ENCODE results near the gene MMP12. TPM values are rescaled to one million over a fixed set of nuclear protein-coding genes. Genes with fewer than 3 reads are reported as not detected.
"Not testable (repeated sequence)": the region's sequence is repeated elsewhere in the genome, so short reads cannot be mapped to it uniquely, and the experiment has no call there.

The MMP12 gene
- total RNA-seq, 1 experiment from 2014 or later, result not detected

DNA sequence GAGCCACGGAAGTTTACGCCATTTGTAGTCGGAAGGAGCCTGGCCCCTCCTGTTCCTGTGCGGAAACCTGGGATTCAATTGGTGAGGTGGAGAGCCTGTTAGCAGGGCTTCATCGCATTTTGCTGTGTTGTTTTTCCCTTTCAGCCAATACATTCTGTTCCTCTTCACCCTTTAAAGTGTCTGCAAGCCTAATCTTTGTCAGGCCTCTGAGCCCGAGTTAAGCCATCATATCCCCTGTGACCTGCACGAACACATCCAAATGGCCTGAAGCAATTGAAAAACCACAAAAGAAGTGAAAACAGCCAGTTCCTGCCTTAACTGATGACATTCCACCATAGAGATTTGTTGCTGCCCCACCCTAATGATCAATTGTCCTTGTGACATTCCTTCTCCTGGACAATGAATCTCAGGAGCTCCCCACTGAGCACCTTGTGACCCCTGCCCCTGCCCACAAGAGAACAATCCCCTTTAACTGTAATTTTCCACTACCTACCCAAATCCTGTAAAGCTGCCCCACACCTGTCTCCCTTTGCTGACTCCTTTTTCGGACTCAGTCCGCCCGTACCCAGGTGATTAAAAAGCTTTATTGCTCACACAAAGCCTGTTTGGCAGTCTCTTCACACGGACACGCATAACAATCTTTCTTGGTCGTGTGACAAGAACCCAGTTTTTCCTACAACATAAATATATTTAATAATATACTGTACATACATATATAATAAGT lies 37.1 kb upstream of the MMP12 start:
- ATAC-seq (no peak), DNase-seq (ENCODE audit: low read depth, low spot score) (no peak)
- ChIA-PET POLR2A (no interaction called here), CTCF (no interaction called here)
- H3K9me3 ChIP-seq (ENCODE audit: control insufficient read depth, insufficient read depth, low read depth, low read length), result no peaks in the 10 kb centered on the region
- no peak overlapping the region for H3K4me3 ChIP-seq (ENCODE audit: low read depth in 2 of 2, low read length in 2 of 2)
- BruUV-seq (replicated peaks), result no TSS peak
- no peak overlapping the region for H3K27ac ChIP-seq (ENCODE audit: low read length)
- H3K27me3 ChIP-seq (ENCODE audit: control insufficient read depth, insufficient read depth, low read length), result no peaks in the 10 kb centered on the region
- TF ChIP-seq TCF7L2 (IDR thresholded peaks at IDR 0.05; ENCODE audit: low read depth, low read length), result no peak
- no peak for TF ChIP-seq POLR2AphosphoS5 (IDR thresholded peaks at IDR 0.05; ENCODE audit: low read depth, low read length)
- TF ChIP-seq, protein P1, sequence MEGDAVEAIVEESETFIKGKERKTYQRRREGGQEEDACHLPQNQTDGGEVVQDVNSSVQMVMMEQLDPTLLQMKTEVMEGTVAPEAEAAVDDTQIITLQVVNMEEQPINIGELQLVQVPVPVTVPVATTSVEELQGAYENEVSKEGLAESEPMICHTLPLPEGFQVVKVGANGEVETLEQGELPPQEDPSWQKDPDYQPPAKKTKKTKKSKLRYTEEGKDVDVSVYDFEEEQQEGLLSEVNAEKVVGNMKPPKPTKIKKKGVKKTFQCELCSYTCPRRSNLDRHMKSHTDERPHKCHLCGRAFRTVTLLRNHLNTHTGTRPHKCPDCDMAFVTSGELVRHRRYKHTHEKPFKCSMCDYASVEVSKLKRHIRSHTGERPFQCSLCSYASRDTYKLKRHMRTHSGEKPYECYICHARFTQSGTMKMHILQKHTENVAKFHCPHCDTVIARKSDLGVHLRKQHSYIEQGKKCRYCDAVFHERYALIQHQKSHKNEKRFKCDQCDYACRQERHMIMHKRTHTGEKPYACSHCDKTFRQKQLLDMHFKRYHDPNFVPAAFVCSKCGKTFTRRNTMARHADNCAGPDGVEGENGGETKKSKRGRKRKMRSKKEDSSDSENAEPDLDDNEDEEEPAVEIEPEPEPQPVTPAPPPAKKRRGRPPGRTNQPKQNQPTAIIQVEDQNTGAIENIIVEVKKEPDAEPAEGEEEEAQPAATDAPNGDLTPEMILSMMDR (IDR thresholded peaks at IDR 0.05), result no peak
- no peak for TF ChIP-seq REST (IDR thresholded peaks at IDR 0.05; ENCODE audit: insufficient read depth in 1 of 2, low read depth in 2 of 2, low read length in 1 of 2)
- in situ Hi-C loops (cut with HindIII; ENCODE audit: low pct_unique_long_range_greater_than_20kb, low sequenced_read_pairs) (no loop called here), intact Hi-C loops (cut with micrococcal nuclease; ENCODE audit: unreplicated experiment) (no loop called here)
- H3K4me1 ChIP-seq (ENCODE audit: control insufficient read depth, insufficient read depth, low read length), result no peaks in the 10 kb centered on the region
- no peaks in the 10 kb centered on the region for H3K36me3 ChIP-seq (ENCODE audit: control insufficient read depth, insufficient read depth, low read length)

DNA sequence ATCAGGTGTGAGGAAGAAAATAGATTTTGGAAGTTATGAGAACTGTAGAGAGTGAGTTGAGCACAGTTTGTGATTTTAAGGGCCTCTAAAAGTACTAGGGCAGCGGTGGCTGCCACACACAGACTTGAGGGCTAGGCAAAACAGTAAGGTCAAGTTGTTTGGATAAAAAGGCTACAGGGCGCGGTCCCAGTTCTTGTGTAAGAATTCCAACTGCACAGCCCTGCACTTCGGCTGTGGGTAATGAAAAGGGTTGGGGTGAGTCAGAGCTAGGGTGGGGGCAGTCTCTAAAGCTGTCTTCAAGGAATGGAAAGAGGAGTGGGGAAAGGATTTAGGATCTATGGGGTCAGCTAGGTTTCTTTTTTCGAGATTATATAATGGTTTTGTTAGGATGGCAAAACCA lies 31.1 kb upstream of the MMP12 start:
- in situ Hi-C loops (cut with HindIII; ENCODE audit: low pct_unique_long_range_greater_than_20kb, low sequenced_read_pairs); H3K27me3 ChIP-seq (ENCODE audit: control insufficient read depth, insufficient read depth, low read length); DNase-seq (ENCODE audit: low read depth, low spot score); H3K27ac ChIP-seq (ENCODE audit: low read length); H3K4me3 ChIP-seq (ENCODE audit: low read depth in 2 of 2, low read length in 2 of 2); H3K9me3 ChIP-seq (ENCODE audit: control insufficient read depth, insufficient read depth, low read depth, low read length); intact Hi-C loops (cut with micrococcal nuclease; ENCODE audit: unreplicated experiment); H3K4me1 ChIP-seq (ENCODE audit: control insufficient read depth, insufficient read depth, low read length); BruUV-seq (replicated peaks); H3K36me3 ChIP-seq (ENCODE audit: control insufficient read depth, insufficient read depth, low read length); CTCF ChIA-PET; POLR2A ChIA-PET; ATAC-seq: not testable (repeated sequence)

DNA sequence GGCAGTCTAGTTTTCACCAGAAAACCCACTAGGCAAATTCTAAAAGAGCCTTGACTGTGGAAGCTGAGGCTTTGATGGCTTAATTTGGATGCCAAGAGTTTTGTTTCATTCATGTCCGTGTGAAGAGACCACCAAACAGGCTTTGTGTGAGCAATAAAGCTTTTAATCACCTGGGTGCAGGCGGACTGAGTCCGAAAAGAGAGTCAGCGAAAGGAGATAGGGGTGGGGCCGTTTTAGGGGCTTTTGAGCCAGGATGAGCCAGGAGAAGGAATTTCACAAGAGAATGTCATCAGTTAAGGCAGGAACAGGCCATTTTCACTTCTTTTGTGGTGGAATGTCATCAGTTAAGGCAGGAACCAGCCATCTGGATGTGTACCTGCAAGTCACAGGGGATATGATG lies 29.1 kb upstream of the MMP12 start:
- POLR2A ChIA-PET; ATAC-seq; H3K4me1 ChIP-seq (ENCODE audit: control insufficient read depth, insufficient read depth, low read length); DNase-seq (ENCODE audit: low read depth, low spot score); intact Hi-C loops (cut with micrococcal nuclease; ENCODE audit: unreplicated experiment); H3K27me3 ChIP-seq (ENCODE audit: control insufficient read depth, insufficient read depth, low read length); H3K9me3 ChIP-seq (ENCODE audit: control insufficient read depth, insufficient read depth, low read depth, low read length); BruUV-seq (replicated peaks); CTCF ChIA-PET; H3K27ac ChIP-seq (ENCODE audit: low read length); in situ Hi-C loops (cut with HindIII; ENCODE audit: low pct_unique_long_range_greater_than_20kb, low sequenced_read_pairs); H3K4me3 ChIP-seq (ENCODE audit: low read depth in 2 of 2, low read length in 2 of 2); H3K36me3 ChIP-seq (ENCODE audit: control insufficient read depth, insufficient read depth, low read length): not testable (repeated sequence)
